Breast epithelium (tissue), 4 donors: ENCODE measurements around the gene C19orf38. TPM values are rescaled to one million over a fixed set of nuclear protein-coding genes. Genes with fewer than 3 reads are reported as not detected.
"Not testable (repeated sequence)": the region's sequence is repeated elsewhere in the genome, so short reads cannot be mapped to it uniquely, and the experiment has no call there.

ENCODE experiments used
- DNase-seq, 2 donors: peaks; one replicate each; pipeline ENCODE4 v3.0.0-alpha.2; 2019; ENCODE audit warnings: low spot score in 2 of 2
- H3K27ac ChIP-seq, 2 donors: fragments of 200-600 bp; sonication (generic) in 1 of 2; one replicate each; pipeline ENCODE4 v1.5.1; 2016 to 2019; ENCODE audit warnings: mild to moderate bottlenecking in 1 of 2
- H3K27me3 ChIP-seq, 2 donors: fragments of 200-600 bp; sonication (generic) in 1 of 2; one replicate each; pipeline versions ENCODE4 v1.5.1 to v1.6.0; 2017 to 2019; ENCODE audit warnings: control low read depth in 1 of 2, mild to moderate bottlenecking in 1 of 2
- H3K36me3 ChIP-seq: fragments of 200-600 bp; one replicate; pipeline ENCODE4 v1.5.1; 2019
- H3K4me1 ChIP-seq, 2 donors: fragments of 200-600 bp; sonication (generic); one replicate each; pipeline ENCODE4 v1.5.1; 2016 to 2019; ENCODE audit warnings: control low read depth in 1 of 2
- H3K4me3 ChIP-seq, 3 donors: fragments of 200-600 bp; sonication (generic); 1 replicate in 2 of 3; 2 replicates in 1 of 3; pipeline ENCODE4 v1.5.1; 2016 to 2019; ENCODE audit warnings: mild to moderate bottlenecking in 3 of 3, moderate library complexity in 2 of 3
- H3K9me3 ChIP-seq, 2 donors: fragments of 200-600 bp; sonication (generic) in 1 of 2; one replicate each; pipeline ENCODE4 v1.5.1; 2016 to 2019; ENCODE audit warnings: control low read depth in 1 of 2
- POLR2A ChIP-seq: fragments of 450-650 bp; IDR thresholded peaks from one replicate; pipeline ENCODE4 v1.6.1; 2016; ENCODE audit warnings: antibody characterized with exemption, mild to moderate bottlenecking, moderate library complexity
- POLR2AphosphoS5 ChIP-seq, 3 donors: sonication (generic); formaldehyde crosslinking; IDR thresholded peaks; one replicate each; pipeline ENCODE4 v1.6.1; 2017; ENCODE audit warnings: antibody characterized with exemption in 3 of 3
- intact Hi-C: fragments of 100-400 bp; cut with DNase I; formaldehyde crosslinking; loops from one replicate; pipeline ENCODE4 v1.15.1; 2023; ENCODE audit warnings: low total_unique reads
- total RNA-seq, 3 donors: library from RNA; depleted of rRNA; stranded (reverse); fragments of >200 nt; gene quantifications; one replicate each; pipeline ENCODE4 v1.1.0, GENCODE V29; 2016
- TF ChIP-seq, protein P1 (sequence below), 3 donors: fragments of 450-650 bp; IDR thresholded peaks; one replicate each; pipeline ENCODE4 v1.5.1; 2016 to 2017; ENCODE audit warnings: antibody characterized with exemption in 3 of 3, mild to moderate bottlenecking in 3 of 3, moderate library complexity in 3 of 3

Gene C19orf38
- total RNA-seq, 3 donors from 2014 or later = 1.3 to 2.7 (median 2.0) TPM

DNA sequence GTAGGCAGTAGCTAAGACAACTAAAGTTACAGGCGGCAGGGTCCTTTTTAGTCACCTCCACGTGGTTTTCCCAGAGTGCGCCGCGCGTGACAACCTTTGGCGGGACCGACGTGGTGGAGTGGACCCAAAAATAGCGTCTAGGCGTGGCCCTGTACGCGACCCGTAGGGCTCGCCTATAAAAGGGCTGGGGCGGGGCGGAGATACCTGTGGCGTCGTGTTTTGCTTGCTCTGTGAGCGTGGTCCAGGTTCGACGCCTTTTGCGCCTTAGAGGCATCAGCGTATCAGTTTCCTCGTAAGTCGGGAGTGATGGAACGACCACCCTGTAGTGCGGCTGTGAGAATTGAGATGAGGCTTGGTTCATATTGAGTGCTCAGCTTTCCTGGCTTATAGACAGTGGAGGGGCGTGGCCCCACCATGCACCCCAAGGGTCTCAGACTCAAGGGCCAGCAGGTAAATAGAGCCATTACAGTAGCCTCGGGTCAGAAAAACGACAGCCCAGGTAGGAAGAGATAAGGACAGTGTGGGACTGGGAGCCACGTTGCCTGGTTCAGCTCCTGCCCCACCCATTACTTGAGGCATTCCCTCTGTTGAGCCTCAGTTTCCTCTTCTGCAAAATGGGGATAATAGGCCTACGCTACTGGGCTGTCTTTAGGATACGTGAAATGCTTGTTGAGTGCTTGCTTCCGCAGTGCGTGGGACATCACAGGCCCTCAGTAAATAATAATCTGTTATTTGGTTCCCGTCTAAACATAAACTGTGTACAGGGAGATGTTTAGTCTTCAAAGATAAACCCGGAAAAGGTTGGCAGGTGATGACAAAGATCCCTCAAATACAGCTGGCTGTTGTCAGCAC lies 11.5 kb upstream of the C19orf38 start:
- Histone ChIP-seq H3K36me3 (no peaks in the 10 kb centered on the region), H3K9me3 (peaks cover 0 to 7% of the 10 kb centered on the region in 2 donors), H3K4me1 (no peaks in the 10 kb centered on the region), H3K27me3 (no peaks in the 10 kb centered on the region), H3K27ac (peak overlapping the region; percentile 97 to 100), H3K4me3 (peak overlapping the region; percentile 58 to 95 (median 65))
- intact Hi-C loops = no loop called here
- TF ChIP-seq POLR2AphosphoS5 (IDR thresholded peaks at IDR 0.05) (peak in 2 of 3 donors; percentile 26 to 35), POLR2A (no peak)
- DNase-seq = peak in 1 of 2 donors; percentile 76

DNA sequence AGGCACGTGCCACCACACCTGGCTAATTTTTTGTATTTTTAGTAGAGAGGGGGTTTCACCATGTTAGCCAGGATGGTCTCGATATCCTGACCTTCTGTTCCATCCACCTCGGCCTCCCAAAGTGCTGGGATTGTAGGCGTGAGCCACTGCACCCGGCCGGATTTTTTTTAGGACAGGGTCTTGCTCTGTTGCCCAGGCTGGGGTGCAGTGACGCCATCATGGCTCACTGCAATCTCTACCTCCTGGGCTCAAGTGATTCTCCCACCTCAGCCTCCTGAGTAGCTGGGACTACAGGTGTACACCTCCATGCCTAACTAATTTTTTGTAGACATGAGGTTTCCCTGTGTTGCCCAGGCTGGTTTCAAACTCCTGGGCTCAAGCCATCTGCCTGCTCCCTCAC lies 10.6 kb upstream of the C19orf38 start:
- DNase-seq, H3K27me3 ChIP-seq, H3K4me3 ChIP-seq, H3K36me3 ChIP-seq, H3K4me1 ChIP-seq, H3K9me3 ChIP-seq, H3K27ac ChIP-seq, intact Hi-C loops: not testable (repeated sequence)

DNA sequence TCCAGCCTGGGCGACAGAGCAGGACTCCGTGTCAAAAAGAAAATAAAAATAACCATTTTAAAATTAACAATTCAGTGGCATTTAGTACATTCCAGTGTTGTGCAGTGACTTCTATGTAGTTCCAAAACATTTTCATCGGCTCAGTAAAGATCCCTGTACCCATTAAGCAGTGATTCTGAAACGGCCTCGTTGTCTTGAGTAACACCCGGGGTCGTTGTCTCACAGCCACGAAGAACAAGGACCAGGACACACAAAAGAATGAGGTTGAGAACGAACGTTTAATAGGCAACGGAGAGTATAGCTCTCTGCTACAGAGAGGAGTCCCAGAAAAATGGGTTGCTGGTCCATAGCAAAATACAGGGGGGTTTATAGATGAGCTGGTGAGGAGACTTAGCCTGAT lies 9.8 kb upstream of the C19orf38 start:
- Histone ChIP-seq H3K27me3 (no peaks in the 10 kb centered on the region), H3K9me3 (peaks cover 0 to 7% of the 10 kb centered on the region in 2 donors), H3K4me3 (no peak overlapping the region), H3K4me1 (no peaks in the 10 kb centered on the region), H3K27ac (no peak overlapping the region), H3K36me3 (no peaks in the 10 kb centered on the region)
- no peak for DNase-seq
- intact Hi-C loops = no loop called here
- TF ChIP-seq, protein P1, sequence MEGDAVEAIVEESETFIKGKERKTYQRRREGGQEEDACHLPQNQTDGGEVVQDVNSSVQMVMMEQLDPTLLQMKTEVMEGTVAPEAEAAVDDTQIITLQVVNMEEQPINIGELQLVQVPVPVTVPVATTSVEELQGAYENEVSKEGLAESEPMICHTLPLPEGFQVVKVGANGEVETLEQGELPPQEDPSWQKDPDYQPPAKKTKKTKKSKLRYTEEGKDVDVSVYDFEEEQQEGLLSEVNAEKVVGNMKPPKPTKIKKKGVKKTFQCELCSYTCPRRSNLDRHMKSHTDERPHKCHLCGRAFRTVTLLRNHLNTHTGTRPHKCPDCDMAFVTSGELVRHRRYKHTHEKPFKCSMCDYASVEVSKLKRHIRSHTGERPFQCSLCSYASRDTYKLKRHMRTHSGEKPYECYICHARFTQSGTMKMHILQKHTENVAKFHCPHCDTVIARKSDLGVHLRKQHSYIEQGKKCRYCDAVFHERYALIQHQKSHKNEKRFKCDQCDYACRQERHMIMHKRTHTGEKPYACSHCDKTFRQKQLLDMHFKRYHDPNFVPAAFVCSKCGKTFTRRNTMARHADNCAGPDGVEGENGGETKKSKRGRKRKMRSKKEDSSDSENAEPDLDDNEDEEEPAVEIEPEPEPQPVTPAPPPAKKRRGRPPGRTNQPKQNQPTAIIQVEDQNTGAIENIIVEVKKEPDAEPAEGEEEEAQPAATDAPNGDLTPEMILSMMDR (IDR thresholded peaks at IDR 0.05) = no peak
- TF ChIP-seq POLR2AphosphoS5 (IDR thresholded peaks at IDR 0.05) (no peak), POLR2A (no peak)

DNA sequence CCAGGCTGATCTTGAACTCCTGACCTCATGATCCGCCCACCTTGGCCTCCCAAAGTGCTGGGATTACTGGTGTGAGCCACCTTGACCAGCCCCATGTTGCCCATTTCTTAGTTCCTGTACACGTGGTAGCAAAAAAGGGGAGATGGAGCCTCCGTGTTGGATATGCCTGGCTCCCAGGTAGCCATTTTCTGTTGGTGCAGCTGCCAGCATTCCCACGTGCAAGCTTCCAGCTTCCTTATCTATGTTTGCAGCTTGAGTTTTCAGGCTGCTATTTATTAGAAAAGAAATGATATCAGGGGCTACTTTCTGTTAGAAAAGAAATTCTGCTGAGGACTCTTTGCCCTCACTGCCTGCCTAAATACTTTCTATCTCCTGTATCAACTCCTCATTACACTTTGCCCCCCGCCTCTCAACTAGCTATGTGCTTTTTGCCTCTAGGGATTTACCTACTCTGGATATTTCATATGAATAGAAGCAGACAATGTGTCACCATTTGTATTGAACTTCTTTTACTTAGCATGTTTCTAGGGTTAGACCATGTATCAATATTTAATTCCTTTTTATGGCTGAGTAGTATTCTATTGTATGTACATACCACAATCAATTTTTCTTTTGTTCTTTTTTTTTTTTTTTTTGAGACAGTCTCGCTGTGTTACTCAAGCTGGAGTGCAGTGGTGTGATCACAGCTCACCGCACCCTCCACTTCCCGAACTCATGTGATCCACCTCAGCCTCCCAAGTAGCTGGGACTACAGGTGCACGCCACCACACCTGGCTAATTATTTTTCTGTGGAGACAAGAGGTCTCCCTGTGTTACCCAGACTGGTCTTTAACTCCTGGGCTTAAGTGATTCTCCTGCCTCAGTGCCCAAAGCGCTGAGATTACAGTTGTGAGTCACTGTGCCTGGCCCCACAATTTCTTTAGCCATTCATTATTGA lies 8.8 kb upstream of the C19orf38 start:
- H3K4me3 ChIP-seq = no peak overlapping the region
- no peaks in the 10 kb centered on the region for H3K36me3 ChIP-seq
- intact Hi-C loops = no loop called here
- TF ChIP-seq POLR2A = no peak
- H3K9me3 ChIP-seq = peaks cover 0 to 7% of the 10 kb centered on the region in 2 donors
- no peaks in the 10 kb centered on the region for H3K27me3 ChIP-seq
- no peaks in the 10 kb centered on the region for H3K4me1 ChIP-seq
- H3K27ac ChIP-seq = no peak overlapping the region
- DNase-seq = no peak

DNA sequence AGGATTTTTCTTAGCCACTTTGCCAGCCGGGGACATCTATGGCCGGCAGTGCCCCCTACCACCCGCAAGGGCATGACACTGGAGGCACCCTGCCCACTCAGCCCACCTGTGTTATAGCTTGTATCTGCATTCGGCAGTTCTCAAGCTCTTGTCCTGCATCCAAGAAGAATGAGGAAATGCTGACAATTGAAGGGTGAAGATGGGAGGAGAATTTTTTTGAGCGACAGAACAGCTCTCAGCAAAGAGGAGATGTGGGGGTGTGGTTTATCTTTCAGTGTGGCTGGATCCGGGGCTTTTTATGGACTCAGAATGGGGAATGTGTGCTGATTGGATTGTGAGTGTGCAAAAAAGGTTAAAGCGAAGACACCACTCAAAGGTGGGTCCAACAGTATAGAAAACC lies 5.4 kb upstream of the C19orf38 start:
- H3K4me3 ChIP-seq = no peak overlapping the region
- H3K4me1 ChIP-seq = no peaks in the 10 kb centered on the region
- TF ChIP-seq, protein P1 (IDR thresholded peaks at IDR 0.05) = no peak
- no peaks in the 10 kb centered on the region for H3K27me3 ChIP-seq
- no peak for DNase-seq
- H3K36me3 ChIP-seq = no peaks in the 10 kb centered on the region
- H3K27ac ChIP-seq = no peak overlapping the region
- H3K9me3 ChIP-seq = peaks cover 0 to 7% of the 10 kb centered on the region in 2 donors
- intact Hi-C loops = no loop called here

DNA sequence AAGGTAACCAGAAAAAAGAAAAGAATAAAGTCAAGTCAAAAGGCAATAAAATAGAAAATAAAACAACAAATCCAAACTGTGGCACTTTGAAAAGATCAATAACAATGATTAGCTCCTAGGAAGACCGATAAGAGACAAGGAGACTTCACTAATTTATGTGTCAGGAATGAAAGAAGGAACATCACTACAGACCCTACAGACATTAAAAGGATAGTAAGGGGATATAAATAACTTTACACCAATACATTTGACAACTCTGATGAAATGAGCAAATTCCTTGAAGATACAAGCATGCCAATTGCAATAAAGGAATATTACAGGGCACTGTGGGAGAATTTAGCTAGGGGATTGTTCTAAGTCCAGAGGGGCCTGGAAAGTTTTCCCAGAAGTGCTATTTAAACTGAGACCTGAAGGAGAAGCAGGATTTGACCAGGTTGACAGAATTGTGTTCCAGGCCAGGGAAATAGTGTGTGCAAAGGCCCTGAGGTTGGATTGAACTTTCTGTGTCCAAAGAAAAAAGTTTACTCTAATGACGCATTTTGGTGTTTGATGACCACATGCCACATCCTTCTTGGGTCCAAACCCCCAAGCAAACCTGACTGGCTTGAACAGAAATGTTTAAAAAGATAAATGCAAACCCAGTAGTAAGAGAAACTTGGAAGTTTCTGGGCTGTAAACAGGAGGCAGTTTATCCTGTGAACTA lies 1.6 kb upstream of the C19orf38 start:
- H3K4me1 ChIP-seq = no peaks in the 10 kb centered on the region
- TF ChIP-seq POLR2A = no peak
- DNase-seq = no peak
- no peaks in the 10 kb centered on the region for H3K36me3 ChIP-seq
- H3K9me3 ChIP-seq = peaks cover 0 to 7% of the 10 kb centered on the region in 2 donors
- H3K4me3 ChIP-seq = no peak overlapping the region
- H3K27me3 ChIP-seq = no peaks in the 10 kb centered on the region
- no peak overlapping the region for H3K27ac ChIP-seq
- intact Hi-C loops = no loop called here
